HepG2 (cell line): Measurements from ENCODE around the gene HSCB. TPM values are rescaled to one million over a fixed set of nuclear protein-coding genes. Genes with fewer than 3 reads are reported as not detected.

Experiments used
- AKAP8 ChIP-seq: sonication (generic); formaldehyde crosslinking; IDR thresholded peaks from 2 replicates; pipeline ENCODE4 v1.5.1; 2020; ENCODE audit warnings: mild to moderate bottlenecking, missing genetic modification reagents
- FOXA1 ChIP-seq, 2 experiments: fragments of 450-650 bp in 1 of 2; sonication (generic) in 1 of 2; formaldehyde crosslinking in 1 of 2; IDR thresholded peaks; 2 replicates each; pipeline versions ENCODE4 v1.4.0 to v1.6.1; 2016 to 2020; ENCODE audit warnings: missing genetic modification reagents in 1 of 2
- FOXA3 ChIP-seq: IDR thresholded peaks from 2 replicates; pipeline ENCODE4 v1.6.1; 2016; ENCODE audit warnings: missing genetic modification reagents, missing compliant biosample characterization
- HMGXB4 ChIP-seq, 2 experiments: sonication (generic) in 1 of 2; formaldehyde crosslinking in 1 of 2; IDR thresholded peaks; 2 replicates each; pipeline versions ENCODE4 v1.4.0 to v1.6.1; 2018 to 2020; ENCODE audit warnings: missing genetic modification reagents in 2 of 2, borderline replicate concordance in 1 of 2, low read depth in 1 of 2, mild to moderate bottlenecking in 1 of 2, missing biosample characterization in 1 of 2
- IKZF5 ChIP-seq: IDR thresholded peaks from 2 replicates; pipeline ENCODE4 v1.6.1; 2018; ENCODE audit warnings: missing genetic modification reagents, mild to moderate bottlenecking, missing compliant biosample characterization
- PHF20 ChIP-seq: sonication (generic); formaldehyde crosslinking; IDR thresholded peaks from 2 replicates; pipeline ENCODE4 v1.5.0; 2020; ENCODE audit warnings: mild to moderate bottlenecking, missing genetic modification reagents
- RAD21 ChIP-seq: fragments of 450-650 bp; formaldehyde crosslinking; IDR thresholded peaks from 2 replicates; pipeline ENCODE4 v1.5.0; 2020; ENCODE audit warnings: mild to moderate bottlenecking
- SAFB2 ChIP-seq: sonication (generic); formaldehyde crosslinking; IDR thresholded peaks from 2 replicates; pipeline ENCODE4 v1.5.1; 2020; ENCODE audit warnings: missing genetic modification reagents, low read depth, mild to moderate bottlenecking, borderline replicate concordance
- SMAD1 ChIP-seq: sonication (generic); formaldehyde crosslinking; IDR thresholded peaks from 2 replicates; pipeline ENCODE4 v1.4.0; 2020; ENCODE audit warnings: missing genetic modification reagents, low read depth, mild to moderate bottlenecking, borderline replicate concordance
- ZFP62 ChIP-seq: sonication (generic); formaldehyde crosslinking; IDR thresholded peaks from 2 replicates; pipeline ENCODE4 v1.4.0; 2020; ENCODE audit warnings: missing genetic modification reagents
- ZNF101 ChIP-seq: sonication (generic); formaldehyde crosslinking; IDR thresholded peaks from 2 replicates; pipeline ENCODE4 v1.4.0; 2020; ENCODE audit warnings: mild to moderate bottlenecking, low read depth, missing genetic modification reagents, borderline replicate concordance
- ZNF232 ChIP-seq: sonication (generic); formaldehyde crosslinking; IDR thresholded peaks from 2 replicates; pipeline ENCODE4 v1.4.0; 2020; ENCODE audit warnings: missing genetic modification reagents, borderline replicate concordance
- polyA plus RNA-seq, 8 experiments: library from polyadenylated mRNA; depleted of rRNA in 3 of 8; stranded (reverse) in 7 of 8; unstranded in 1 of 8; fragments of >200 nt; fragmentation: Illumina TruSeq in 4 of 8; extraction: Trizol in 4 of 8; gene quantifications; 2 replicates each; pipeline versions ENCODE4 v1.2.1 to v1.2.3, GENCODE V29; 2011 to 2016; ENCODE audit warnings: low read depth in 4 of 8, missing spikeins in 1 of 8, mixed read lengths in 1 of 8; ENCODE audit not compliant: insufficient read depth in 1 of 8
- total RNA-seq, 5 experiments: library from RNA; depleted of rRNA; stranded (reverse); fragments of >200 nt; fragmentation: Illumina TruSeq; extraction: Trizol; gene quantifications; 2 replicates each; pipeline ENCODE4 v1.2.3, GENCODE V29; 2016; ENCODE audit warnings: low read depth in 1 of 5
- TF ChIP-seq, protein P1 (sequence below): sonication (generic); formaldehyde crosslinking; IDR thresholded peaks from 2 replicates; pipeline ENCODE4 v1.4.0; 2020; ENCODE audit warnings: missing genetic modification reagents
- TF ChIP-seq, protein P2 (sequence below): sonication (generic); formaldehyde crosslinking; IDR thresholded peaks from 2 replicates; pipeline ENCODE4 v1.8.1; 2023; ENCODE audit warnings: mild to moderate bottlenecking, missing genetic modification reagents
- TF ChIP-seq, protein P3 (sequence below): sonication (generic); formaldehyde crosslinking; IDR thresholded peaks from 2 replicates; pipeline ENCODE4 v1.4.0; 2020; ENCODE audit warnings: missing genetic modification reagents, mild to moderate bottlenecking, borderline replicate concordance

The HSCB gene
- total and polyA plus RNA-seq, 2 of the 13 experiments (the other 11 are each of a cell fraction or from before 2014, with no cell fraction given) = 15.4 to 20.9 TPM

GRCh38 chr22:28711820-28712777 is 29.7 kb upstream of the HSCB start (continued):
- TF ChIP-seq HMGXB4 (CRISPR knock-in tag; IDR thresholded peaks at IDR 0.05; ENCODE audit: borderline replicate concordance in 1 of 2, low read depth in 1 of 2) (no peak), ZNF232 (CRISPR knock-in tag) (no peak), SAFB2 (no peak), IKZF5 (CRISPR knock-in tag) (peak; percentile 67), FOXA3 (peak; percentile 48; the same call in 1 of the 2 replicates), RAD21 (CRISPR knock-in tag) (no peak), AKAP8 (CRISPR knock-in tag) (no peak), ZFP62 (CRISPR knock-in tag) (no peak), ZNF101 (CRISPR knock-in tag) (no peak), FOXA1 (IDR thresholded peaks at IDR 0.05) (no peak), FOXA1 (CRISPR knock-in tag; IDR thresholded peaks at IDR 0.05) (peak; percentile 47; the same call in 1 of the 2 replicates), PHF20 (no peak), SMAD1 (CRISPR knock-in tag) (no peak)
- TF ChIP-seq, protein P1, sequence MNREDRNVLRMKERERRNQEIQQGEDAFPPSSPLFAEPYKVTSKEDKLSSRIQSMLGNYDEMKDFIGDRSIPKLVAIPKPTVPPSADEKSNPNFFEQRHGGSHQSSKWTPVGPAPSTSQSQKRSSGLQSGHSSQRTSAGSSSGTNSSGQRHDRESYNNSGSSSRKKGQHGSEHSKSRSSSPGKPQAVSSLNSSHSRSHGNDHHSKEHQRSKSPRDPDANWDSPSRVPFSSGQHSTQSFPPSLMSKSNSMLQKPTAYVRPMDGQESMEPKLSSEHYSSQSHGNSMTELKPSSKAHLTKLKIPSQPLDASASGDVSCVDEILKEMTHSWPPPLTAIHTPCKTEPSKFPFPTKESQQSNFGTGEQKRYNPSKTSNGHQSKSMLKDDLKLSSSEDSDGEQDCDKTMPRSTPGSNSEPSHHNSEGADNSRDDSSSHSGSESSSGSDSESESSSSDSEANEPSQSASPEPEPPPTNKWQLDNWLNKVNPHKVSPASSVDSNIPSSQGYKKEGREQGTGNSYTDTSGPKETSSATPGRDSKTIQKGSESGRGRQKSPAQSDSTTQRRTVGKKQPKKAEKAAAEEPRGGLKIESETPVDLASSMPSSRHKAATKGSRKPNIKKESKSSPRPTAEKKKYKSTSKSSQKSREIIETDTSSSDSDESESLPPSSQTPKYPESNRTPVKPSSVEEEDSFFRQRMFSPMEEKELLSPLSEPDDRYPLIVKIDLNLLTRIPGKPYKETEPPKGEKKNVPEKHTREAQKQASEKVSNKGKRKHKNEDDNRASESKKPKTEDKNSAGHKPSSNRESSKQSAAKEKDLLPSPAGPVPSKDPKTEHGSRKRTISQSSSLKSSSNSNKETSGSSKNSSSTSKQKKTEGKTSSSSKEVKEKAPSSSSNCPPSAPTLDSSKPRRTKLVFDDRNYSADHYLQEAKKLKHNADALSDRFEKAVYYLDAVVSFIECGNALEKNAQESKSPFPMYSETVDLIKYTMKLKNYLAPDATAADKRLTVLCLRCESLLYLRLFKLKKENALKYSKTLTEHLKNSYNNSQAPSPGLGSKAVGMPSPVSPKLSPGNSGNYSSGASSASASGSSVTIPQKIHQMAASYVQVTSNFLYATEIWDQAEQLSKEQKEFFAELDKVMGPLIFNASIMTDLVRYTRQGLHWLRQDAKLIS (CRISPR knock-in tag) = no peak
- TF ChIP-seq, protein P2, sequence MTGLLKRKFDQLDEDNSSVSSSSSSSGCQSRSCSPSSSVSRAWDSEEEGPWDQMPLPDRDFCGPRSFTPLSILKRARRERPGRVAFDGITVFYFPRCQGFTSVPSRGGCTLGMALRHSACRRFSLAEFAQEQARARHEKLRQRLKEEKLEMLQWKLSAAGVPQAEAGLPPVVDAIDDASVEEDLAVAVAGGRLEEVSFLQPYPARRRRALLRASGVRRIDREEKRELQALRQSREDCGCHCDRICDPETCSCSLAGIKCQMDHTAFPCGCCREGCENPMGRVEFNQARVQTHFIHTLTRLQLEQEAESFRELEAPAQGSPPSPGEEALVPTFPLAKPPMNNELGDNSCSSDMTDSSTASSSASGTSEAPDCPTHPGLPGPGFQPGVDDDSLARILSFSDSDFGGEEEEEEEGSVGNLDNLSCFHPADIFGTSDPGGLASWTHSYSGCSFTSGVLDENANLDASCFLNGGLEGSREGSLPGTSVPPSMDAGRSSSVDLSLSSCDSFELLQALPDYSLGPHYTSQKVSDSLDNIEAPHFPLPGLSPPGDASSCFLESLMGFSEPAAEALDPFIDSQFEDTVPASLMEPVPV (CRISPR knock-in tag) = no peak; the same call in 1 of the 2 replicates
- TF ChIP-seq, protein P3, sequence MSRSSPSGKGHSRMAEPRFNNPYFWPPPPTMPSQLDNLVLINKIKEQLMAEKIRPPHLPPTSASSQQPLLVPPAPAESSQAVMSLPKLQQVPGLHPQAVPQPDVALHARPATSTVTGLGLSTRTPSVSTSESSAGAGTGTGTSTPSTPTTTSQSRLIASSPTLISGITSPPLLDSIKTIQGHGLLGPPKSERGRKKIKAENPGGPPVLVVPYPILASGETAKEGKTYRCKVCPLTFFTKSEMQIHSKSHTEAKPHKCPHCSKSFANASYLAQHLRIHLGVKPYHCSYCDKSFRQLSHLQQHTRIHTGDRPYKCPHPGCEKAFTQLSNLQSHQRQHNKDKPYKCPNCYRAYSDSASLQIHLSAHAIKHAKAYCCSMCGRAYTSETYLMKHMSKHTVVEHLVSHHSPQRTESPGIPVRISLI = peak; percentile 45; the same call in 1 of the 2 replicates
